ELR (cell line): ENCODE measurements around the gene KLHL2.

Experiments used
- DNase-seq: peaks from one replicate; pipeline ENCODE4 v3.0.0-alpha.2; 2015; ENCODE audit warnings: low read depth

Gene KLHL2

DNA sequence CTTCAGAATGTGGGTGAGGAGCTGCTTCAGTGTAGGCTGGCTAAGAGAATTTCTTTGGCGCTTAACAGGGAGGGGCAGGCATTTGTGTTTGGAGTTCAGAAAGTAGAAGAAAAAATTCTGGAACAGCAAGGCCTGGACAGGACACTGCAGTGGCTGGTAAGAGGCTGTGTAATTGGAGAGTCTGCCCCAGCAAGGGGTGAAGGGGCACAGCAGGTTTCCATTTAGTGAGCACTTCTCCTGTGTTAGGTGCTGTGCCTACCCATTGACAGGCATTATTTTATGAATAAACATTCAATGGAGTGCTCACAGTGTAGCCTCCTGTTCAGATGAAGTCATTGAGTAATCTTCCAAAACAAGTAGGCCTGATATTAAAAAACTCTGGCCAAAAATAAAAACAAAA lies 160.8 kb downstream of the KLHL2 start:
- no peak for DNase-seq

DNA sequence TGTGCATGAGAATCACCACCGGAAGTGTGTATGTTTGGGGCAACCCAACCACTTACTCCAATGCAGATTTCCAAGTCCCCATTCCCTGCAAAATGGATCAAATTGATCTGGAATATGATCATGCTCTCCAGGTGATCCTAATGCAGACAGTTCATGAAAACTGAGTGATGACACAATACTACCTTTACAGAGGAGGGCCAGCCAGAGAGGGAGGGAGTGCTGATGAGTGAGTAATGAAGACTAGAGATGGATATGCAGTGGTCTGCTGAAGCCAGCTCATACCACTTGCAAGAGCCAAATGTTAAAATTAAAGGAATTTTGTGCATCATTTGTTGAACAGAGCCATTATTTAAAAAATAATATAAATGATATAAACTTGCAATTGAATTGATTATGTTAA lies 161.2 kb downstream of the KLHL2 start:
- no peak for DNase-seq

DNA sequence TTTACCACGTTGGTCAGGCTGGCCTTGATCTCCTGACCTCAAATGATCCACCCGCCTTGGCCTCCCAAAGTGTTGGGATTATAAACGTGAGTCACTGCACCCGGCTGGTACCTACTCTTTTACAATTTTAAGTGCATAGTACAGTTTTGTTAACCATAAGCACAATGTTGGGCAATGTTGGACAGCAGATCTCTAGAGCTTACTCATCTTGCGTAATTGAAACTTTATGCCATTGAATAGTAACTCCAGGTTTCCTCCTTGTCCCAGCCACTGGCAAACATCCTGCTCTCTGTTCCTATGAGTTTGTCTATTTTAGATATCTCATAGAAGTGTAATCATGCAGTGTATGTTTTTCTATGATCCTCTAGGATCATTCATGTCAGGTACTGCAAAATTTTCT lies 162.2 kb downstream of the KLHL2 start:
- no peak for DNase-seq

- no peak for DNase-seq
These were observed 163.2 kb downstream of the KLHL2 start for GRCh38 chr4:165370530-165370929.
